Spleen (tissue), 11 donors: ENCODE data around the gene CFAP20DC. TPM values are rescaled to one million over a fixed set of nuclear protein-coding genes. Genes with fewer than 3 reads are reported as not detected.

Experiments used
- DNase-seq: peaks from one replicate; pipeline ENCODE4 v3.0.0-alpha.2; 2020
- H3K27ac ChIP-seq, 8 donors: fragments of 200-600 bp; sonication (generic) in 7 of 8; 1 replicate in 4 of 8; 2 replicates in 4 of 8; pipeline versions ENCODE4 v1.5.0 to v1.8.0; 2016 to 2021; ENCODE audit warnings: inconsistent platforms in 4 of 8, mild to moderate bottlenecking in 4 of 8, moderate library complexity in 1 of 8
- H3K27me3 ChIP-seq, 7 donors: fragments of 200-600 bp; sonication (generic) in 6 of 7; replicated peaks in 1 of 7; 1 replicate in 4 of 7; 2 replicates in 3 of 7; pipeline versions ENCODE4 v1.5.0 to v1.8.0; 2016 to 2021; ENCODE audit warnings: inconsistent platforms in 3 of 7, mild to moderate bottlenecking in 1 of 7
- H3K36me3 ChIP-seq, 6 donors: fragments of 200-600 bp; sonication (generic) in 5 of 6; 1 replicate in 4 of 6; 2 replicates in 2 of 6; pipeline versions ENCODE4 v1.5.0 to v1.8.0; 2016 to 2021; ENCODE audit warnings: inconsistent platforms in 2 of 6
- H3K4me1 ChIP-seq, 6 donors: fragments of 200-600 bp; sonication (generic) in 5 of 6; 1 replicate in 3 of 6; 2 replicates in 3 of 6; pipeline versions ENCODE4 v1.5.0 to v1.8.0; 2016 to 2021; ENCODE audit warnings: inconsistent platforms in 3 of 6
- H3K4me3 ChIP-seq, 8 donors: fragments of 200-600 bp; sonication (generic) in 7 of 8; 1 replicate in 4 of 8; 2 replicates in 4 of 8; pipeline versions ENCODE4 v1.5.0 to v1.8.0; 2016 to 2021; ENCODE audit warnings: inconsistent platforms in 4 of 8, mild to moderate bottlenecking in 4 of 8, moderate library complexity in 2 of 8
- H3K9me3 ChIP-seq, 8 donors: fragments of 200-600 bp; sonication (generic) in 7 of 8; 1 replicate in 4 of 8; 2 replicates in 4 of 8; pipeline versions ENCODE4 v1.5.0 to v1.8.0; 2016 to 2021; ENCODE audit warnings: inconsistent platforms in 4 of 8
- CTCF ChIP-seq, 11 experiments: fragments of 200-600 bp in 7 of 11; fragments of 450-650 bp in 4 of 11; sonication (generic) in 4 of 11; IDR thresholded peaks in 8 of 11; conservative IDR thresholded peaks in 3 of 11; 1 replicate in 7 of 11; 2 replicates in 4 of 11; pipeline versions ENCODE4 v1.4.0 to v1.8.0; 2016 to 2021; ENCODE audit warnings: antibody characterized with exemption in 11 of 11, inconsistent platforms in 4 of 11, mild to moderate bottlenecking in 1 of 11
- POLR2A ChIP-seq, 3 donors: fragments of 450-650 bp; IDR thresholded peaks; one replicate each; pipeline ENCODE4 v1.5.1; 2017; ENCODE audit warnings: antibody characterized with exemption in 3 of 3, mild to moderate bottlenecking in 1 of 3
- POLR2AphosphoS5 ChIP-seq, 3 donors: sonication (generic); formaldehyde crosslinking; IDR thresholded peaks; one replicate each; pipeline ENCODE4 v1.5.1; 2017; ENCODE audit warnings: antibody characterized with exemption in 3 of 3
- WGBS, 5 donors: extraction: QIAGEN DNeasy Blood & Tissue Kit in 3 of 5; methylation state at CpG; one replicate each; pipeline versions ENCODE4 v1.1.5 to v1.1.7; 2013 to 2018; 5-methylcytosine and 5-hydroxymethylcytosine counted together
- intact Hi-C: fragments of 100-400 bp; cut with DNase I; formaldehyde crosslinking; loops from one replicate; pipeline ENCODE4 v1.15.0; 2023; ENCODE audit warnings: low total_unique reads
- polyA plus RNA-seq, 3 donors: library from polyadenylated mRNA; stranded (reverse); fragments of 200-250 nt; gene quantifications; one replicate each; pipeline ENCODE4 v1.2.1, GENCODE V29; 2013
- total RNA-seq, 7 donors: library from RNA; depleted of rRNA in 3 of 7; stranded (reverse); fragments of >200 nt in 3 of 7; fragmentation: NEBNext Ultra II Directional in 4 of 7; extraction: Animal tissue kit (Norgen Biotek cat#: 25700) in 4 of 7; gene quantifications; one replicate each; pipeline versions ENCODE4 v1.1.0 to v1.2.1, GENCODE V29; 2016 to 2021
- donor health status: healthy with polysubstance abuse.
- donor health status: DM: no; HTN: no; CAD: no; lungs with moderate emphysema.
- donor health status: DM: no; HTN: no; CAD: no.
- donor health status: Bipolar disorder and iron deficiency.
- donor health status: healthy.
- donor health status: DM: no; HTN: no; CAD: no.
- donor health status: DM: yes; HTN: yes; CAD: no.

The CFAP20DC gene
- total and polyA plus RNA-seq, 10 donors, result 0.20 to 1.2 (median 0.58) TPM

- TF ChIP-seq POLR2AphosphoS5 (IDR thresholded peaks at IDR 0.05) (no peak), POLR2A (IDR thresholded peaks at IDR 0.05) (no peak), CTCF (IDR thresholded peaks at IDR 0.05 in 8 of 11, conservative IDR thresholded peaks at IDR 0.05 in 3 of 11) (no peak)
- Histone ChIP-seq H3K4me3 (no peak overlapping the region), H3K27ac (no peak overlapping the region), H3K4me1 (no peaks in the 10 kb centered on the region), H3K9me3 (no peaks in the 10 kb centered on the region), H3K27me3 (no peaks in the 10 kb centered on the region), H3K36me3 (no peaks in the 10 kb centered on the region)
- 70 to 85% (median 78%) methylated on average over 3 of the region's 3 CpGs for WGBS, 5 donors
- intact Hi-C loops, result no loop called here
- no peak for DNase-seq
These were observed 326.7 kb downstream of the CFAP20DC start for GRCh38 chr3:58723173-58723572.

- no peak overlapping the region for H3K4me3 ChIP-seq
- H3K27me3 ChIP-seq, result no peaks in the 10 kb centered on the region
- no peak overlapping the region for H3K27ac ChIP-seq
- no peaks in the 10 kb centered on the region for H3K36me3 ChIP-seq
- no peak for TF ChIP-seq POLR2AphosphoS5 (IDR thresholded peaks at IDR 0.05)
- WGBS, 5 donors, result 71 to 81% (median 77%) methylated on average over 4 of the region's 4 CpGs
- intact Hi-C loops, result no loop called here
- no peaks in the 10 kb centered on the region for H3K9me3 ChIP-seq
- DNase-seq, result no peak
- H3K4me1 ChIP-seq, result no peaks in the 10 kb centered on the region
These were observed 327.3 kb downstream of the CFAP20DC start for GRCh38 chr3:58722561-58722960.

GRCh38 chr3:58720526-58720925 is 329.3 kb downstream of the CFAP20DC start:
- 79 to 89% (median 85%) methylated on average over 3 of the region's 3 CpGs for WGBS, 5 donors
- TF ChIP-seq POLR2AphosphoS5 (IDR thresholded peaks at IDR 0.05) (no peak), POLR2A (IDR thresholded peaks at IDR 0.05) (no peak), CTCF (IDR thresholded peaks at IDR 0.05 in 8 of 11, conservative IDR thresholded peaks at IDR 0.05 in 3 of 11) (no peak)
- H3K9me3 ChIP-seq, result no peaks in the 10 kb centered on the region
- no peak overlapping the region for H3K27ac ChIP-seq
- no peak for DNase-seq
- no peaks in the 10 kb centered on the region for H3K27me3 ChIP-seq
- intact Hi-C loops, result no loop called here
- H3K4me3 ChIP-seq, result no peak overlapping the region
- H3K36me3 ChIP-seq, result no peaks in the 10 kb centered on the region
- H3K4me1 ChIP-seq, result no peaks in the 10 kb centered on the region

- intact Hi-C loops, result no loop called here
- no peak for DNase-seq
These were observed 330.1 kb downstream of the CFAP20DC start for GRCh38 chr3:58719684-58720083.

More at GRCh38 chr3:58719684-58720083, 330.1 kb downstream of the CFAP20DC start:
- no peak for TF ChIP-seq POLR2A (IDR thresholded peaks at IDR 0.05)
- no peak for TF ChIP-seq CTCF (IDR thresholded peaks at IDR 0.05 in 8 of 11, conservative IDR thresholded peaks at IDR 0.05 in 3 of 11)
- TF ChIP-seq POLR2AphosphoS5 (IDR thresholded peaks at IDR 0.05), result no peak
- Histone ChIP-seq H3K36me3 (no peaks in the 10 kb centered on the region), H3K4me1 (no peaks in the 10 kb centered on the region), H3K4me3 (no peak overlapping the region), H3K27me3 (no peaks in the 10 kb centered on the region), H3K27ac (no peak overlapping the region), H3K9me3 (peaks cover 0 to 3% (median 0%) of the 10 kb centered on the region in 8 donors)
- 67 to 78% (median 68%) methylated on average over 2 of the region's 2 CpGs for WGBS, 5 donors
